Cortex of kidney (tissue), 1 donor: Measurements from ENCODE around the gene CX3CR1.

Experiments used
- DNase-seq: peaks from one replicate; lab custom pipeline; 2025; lab: John Stamatoyannopoulos, UW

Gene CX3CR1

DNA sequence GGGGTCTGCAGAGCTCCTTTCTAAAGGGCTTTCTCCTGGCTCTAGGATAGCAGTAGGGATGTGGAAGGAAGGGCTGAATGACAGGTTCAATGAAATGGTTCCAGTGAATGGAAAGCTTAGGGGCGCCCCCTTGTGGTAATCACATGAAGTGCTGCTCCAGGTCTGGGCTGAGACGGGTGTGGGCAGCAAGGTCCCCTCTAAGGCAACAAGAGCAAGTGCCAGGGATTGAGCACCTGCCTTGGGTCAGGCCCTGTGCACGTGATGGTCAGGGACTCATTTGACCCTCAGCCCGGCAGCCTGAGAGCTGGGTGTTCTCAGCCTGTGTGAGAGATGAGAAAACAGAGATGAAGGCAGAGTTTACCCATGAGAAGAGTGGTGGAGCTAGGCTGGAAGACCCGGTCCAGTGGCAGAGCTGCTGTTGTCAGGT lies 12.1 kb upstream of the CX3CR1 start:
- DNase-seq, result no peak

DNA sequence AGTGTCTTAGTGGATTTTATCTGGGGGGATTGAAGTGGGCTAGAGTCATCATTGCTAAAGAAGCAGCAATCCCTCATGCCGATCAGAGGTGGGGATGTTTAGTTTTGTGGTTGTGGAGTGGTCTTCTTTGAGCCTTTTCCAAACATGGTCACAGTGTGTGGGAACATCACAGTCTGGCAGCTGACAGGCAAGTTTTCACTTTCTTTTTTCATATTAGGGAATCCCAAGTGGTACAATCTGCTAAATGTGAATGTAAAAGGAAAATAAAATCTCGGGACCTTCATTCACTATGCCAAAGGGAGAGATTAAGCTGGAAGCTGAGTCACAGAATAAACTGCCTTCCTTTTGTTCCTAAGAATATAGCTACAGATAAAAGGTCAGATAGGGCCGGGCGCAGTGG lies 10.4 kb upstream of the CX3CR1 start:
- no peak for DNase-seq

GRCh38 chr3:39289107-39289506 lies 9.3 kb upstream of the CX3CR1 start:
- DNase-seq, result no peak

GRCh38 chr3:39288300-39288808 lies 8.5 kb upstream of the CX3CR1 start:
- no peak for DNase-seq

GRCh38 chr3:39287216-39288164 lies 7.7 kb upstream of the CX3CR1 start:
- no peak for DNase-seq

- no peak for DNase-seq
Observed at GRCh38 chr3:39286771-39287170, 6.9 kb upstream of the CX3CR1 start.

DNA sequence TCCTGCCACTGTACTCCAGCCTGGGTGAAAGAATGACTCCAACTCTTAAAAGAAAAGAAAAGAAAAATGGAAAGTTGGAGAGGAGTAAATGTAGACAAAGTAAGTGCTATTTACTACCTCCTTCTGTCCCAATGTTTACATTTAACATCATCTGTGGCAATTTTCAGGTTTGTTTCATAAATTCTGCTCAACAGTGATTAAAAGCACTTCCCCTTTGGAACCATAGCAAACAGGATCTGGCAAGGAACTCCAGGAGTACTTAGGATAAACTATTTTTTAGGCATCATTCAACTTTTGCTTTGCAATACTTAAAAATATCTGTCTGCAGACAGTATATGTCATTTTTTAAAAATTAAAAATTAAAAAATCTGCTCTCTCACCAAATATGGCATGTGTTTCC lies 5.5 kb upstream of the CX3CR1 start:
- DNase-seq, result no peak

- DNase-seq, result no peak
Observed at GRCh38 chr3:39284457-39284881, 4.6 kb upstream of the CX3CR1 start.

DNA sequence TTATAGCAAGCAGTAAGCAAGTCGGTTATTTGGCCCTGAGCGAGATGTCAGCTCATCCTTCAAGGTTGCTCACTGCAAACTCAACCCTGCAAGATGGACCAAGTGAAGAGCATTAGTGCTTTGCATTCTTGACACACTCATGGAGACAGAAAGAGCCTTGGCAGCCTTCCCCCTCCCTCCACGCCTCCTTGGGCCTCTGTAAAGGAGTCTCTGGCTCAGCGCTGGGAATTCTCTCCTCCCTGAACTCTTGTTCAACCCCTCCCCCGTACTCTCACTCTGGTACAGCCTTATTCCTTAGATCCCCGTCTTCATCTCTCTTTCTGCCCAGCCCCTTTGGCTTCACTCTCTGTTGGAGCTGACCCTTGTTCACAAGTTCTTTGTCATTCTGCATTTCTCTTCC lies 2.2 kb upstream of the CX3CR1 start:
- DNase-seq, result no peak

GRCh38 chr3:39281533-39281932 lies 1.7 kb upstream of the CX3CR1 start:
- DNase-seq, result no peak

GRCh38 chr3:39280571-39280970 lies 735 bp upstream of the CX3CR1 start:
- no peak for DNase-seq

DNA sequence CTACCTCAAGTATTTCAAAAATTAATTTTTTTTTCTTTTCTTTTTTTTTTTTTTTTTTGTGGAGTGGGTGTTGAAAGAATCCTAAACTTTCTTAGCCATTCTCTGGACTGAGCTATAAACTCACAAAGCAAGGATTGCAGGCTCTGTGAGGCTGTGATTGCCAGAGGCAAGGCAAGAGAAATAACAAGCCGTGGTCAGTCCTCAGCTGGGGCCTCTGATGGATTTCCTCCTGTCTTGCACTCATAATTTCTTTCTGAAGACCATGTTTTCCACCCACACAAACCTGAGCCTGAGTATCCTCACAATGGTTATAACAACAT lies 1.3 kb downstream of the CX3CR1 start:
- no peak for DNase-seq

GRCh38 chr3:39277893-39278615 lies 1.8 kb downstream of the CX3CR1 start:
- no peak for DNase-seq

DNA sequence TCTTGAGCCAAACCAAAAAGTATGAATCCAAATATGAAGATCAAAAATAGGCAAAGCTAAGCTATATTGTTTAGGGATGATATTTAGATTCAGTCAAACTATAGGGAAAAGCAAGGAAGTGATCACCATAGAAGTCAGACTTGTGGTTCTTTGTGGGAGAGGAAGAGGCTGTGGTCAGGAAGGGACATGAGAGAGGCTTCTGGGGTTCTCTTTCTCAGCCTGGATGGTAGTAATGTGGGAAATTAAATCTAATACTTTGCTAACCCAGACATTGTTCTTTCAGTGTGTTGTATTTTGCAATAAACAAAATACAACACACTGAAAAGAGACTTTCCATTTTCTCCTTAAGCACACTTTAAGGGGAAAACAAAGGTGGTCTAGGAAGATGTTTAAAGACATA lies 3.1 kb downstream of the CX3CR1 start:
- DNase-seq, result no peak

- DNase-seq, result no peak
Observed at GRCh38 chr3:39275963-39276593, 3.8 kb downstream of the CX3CR1 start.

GRCh38 chr3:39275052-39275451 lies 4.8 kb downstream of the CX3CR1 start:
- DNase-seq, result no peak

DNA sequence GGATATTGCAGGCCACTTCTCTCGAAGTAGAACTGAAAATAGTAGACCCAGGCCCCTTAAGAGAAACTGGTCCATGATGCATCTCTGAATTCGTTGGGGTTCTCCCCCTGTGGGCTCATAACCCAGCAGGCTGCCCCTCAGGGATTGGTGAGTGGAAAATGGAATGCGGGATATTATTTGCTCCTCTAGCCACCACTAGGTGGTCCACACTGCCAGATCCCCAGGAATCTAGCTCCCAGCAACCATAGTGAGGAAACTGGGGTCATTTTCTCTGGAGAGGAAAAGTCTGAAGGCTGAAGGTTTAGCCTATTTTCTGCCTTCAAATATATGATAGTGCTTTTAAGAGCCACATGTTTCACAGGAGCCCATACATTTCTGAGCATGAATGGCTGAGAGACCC lies 6.7 kb downstream of the CX3CR1 start:
- DNase-seq, result no peak

- DNase-seq, result no peak
Observed at GRCh38 chr3:39272191-39272590, 7.6 kb downstream of the CX3CR1 start.

- DNase-seq, result no peak
Observed at GRCh38 chr3:39271363-39271914, 8.4 kb downstream of the CX3CR1 start.

DNA sequence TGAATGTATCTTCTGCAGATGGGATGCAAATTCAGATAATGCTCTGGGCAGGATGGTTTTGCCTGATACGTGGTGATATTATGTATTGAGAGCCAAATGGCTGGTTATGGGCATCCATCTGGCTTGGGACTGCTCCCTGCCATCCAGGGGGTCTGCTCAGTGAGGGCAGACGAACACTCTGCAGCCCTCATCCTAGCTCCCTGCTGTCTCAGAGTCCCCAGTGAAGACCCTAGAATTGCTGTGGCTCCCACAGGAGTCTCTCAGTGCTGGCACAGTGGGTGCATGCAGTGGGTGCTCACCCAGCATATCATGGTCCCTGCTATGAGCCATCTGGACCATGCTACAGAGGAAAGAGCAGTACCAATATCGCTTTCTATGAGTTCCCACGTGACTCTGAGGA lies 10.3 kb downstream of the CX3CR1 start:
- DNase-seq, result no peak

DNA sequence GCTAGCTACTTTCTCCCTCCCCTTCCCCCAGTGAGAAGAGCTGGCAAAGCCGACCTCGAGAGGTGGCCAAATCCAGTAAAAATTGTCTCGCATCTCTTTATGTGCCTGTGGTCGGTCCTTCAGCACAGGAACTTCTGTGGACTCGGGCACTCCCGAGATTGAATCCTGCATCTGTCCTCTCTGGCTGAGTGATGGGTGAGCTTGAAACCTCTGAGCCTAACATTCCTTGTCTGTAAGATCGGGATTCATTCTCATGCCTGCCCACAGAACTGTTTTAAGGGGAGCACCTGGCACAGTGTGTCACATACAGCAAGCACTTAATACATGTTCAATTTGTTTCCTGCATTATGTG lies 11.3 kb downstream of the CX3CR1 start:
- no peak for DNase-seq
